Liver (tissue), 9 donors: ENCODE measurements around the gene MAN2A1. TPM values are rescaled to one million over a fixed set of nuclear protein-coding genes. Genes with fewer than 3 reads are reported as not detected.

Experiments
- DNase-seq: peaks from one replicate; pipeline ENCODE4 v3.0.0-alpha.2; 2017; ENCODE audit warnings: low spot score
- H3K27ac ChIP-seq, 2 donors: one replicate each; pipeline ENCODE4 v1.7.0; 2013; ENCODE audit warnings: inconsistent platforms in 2 of 2, low read length in 2 of 2, control low read depth in 1 of 2, low read depth in 1 of 2, mild to moderate bottlenecking in 1 of 2
- H3K27me3 ChIP-seq, 4 donors: one replicate each; pipeline versions ENCODE4 v1.6.1 to v1.7.0; 2013; ENCODE audit warnings: low read length in 3 of 4, inconsistent platforms in 1 of 4, mild to moderate bottlenecking in 1 of 4, moderate library complexity in 1 of 4; ENCODE audit not compliant: control insufficient read depth in 4 of 4, insufficient read depth in 4 of 4
- H3K36me3 ChIP-seq, 4 donors: one replicate each; pipeline versions ENCODE4 v1.6.1 to v1.7.0; 2013; ENCODE audit warnings: low read length in 3 of 4, mild to moderate bottlenecking in 3 of 4, low read depth in 1 of 4, moderate library complexity in 1 of 4; ENCODE audit not compliant: control insufficient read depth in 4 of 4, insufficient read depth in 3 of 4
- H3K4me1 ChIP-seq, 4 donors: one replicate each; pipeline versions ENCODE4 v1.6.1 to v1.7.0; 2013; ENCODE audit warnings: low read length in 3 of 4, mild to moderate bottlenecking in 3 of 4, moderate library complexity in 1 of 4; ENCODE audit not compliant: control insufficient read depth in 4 of 4, insufficient read depth in 4 of 4
- H3K4me3 ChIP-seq, 3 donors: one replicate each; pipeline versions ENCODE4 v1.6.1 to v1.7.0; 2013; ENCODE audit warnings: low read length in 3 of 3, control low read depth in 1 of 3, low read depth in 1 of 3, mild to moderate bottlenecking in 1 of 3
- H3K9ac ChIP-seq, 2 donors: one replicate each; pipeline ENCODE4 v1.7.0; 2013; ENCODE audit warnings: low read length in 2 of 2, mild to moderate bottlenecking in 2 of 2, moderate library complexity in 2 of 2, control low read depth in 1 of 2, low read depth in 1 of 2
- H3K9me3 ChIP-seq, 4 donors: one replicate each; pipeline versions ENCODE4 v1.6.1 to v1.7.0; 2013; ENCODE audit warnings: low read length in 3 of 4; ENCODE audit not compliant: control insufficient read depth in 4 of 4
- ATF3 ChIP-seq: IDR thresholded peaks from 2 replicates; pipeline ENCODE4 v1.6.1; 2016; ENCODE audit warnings: antibody characterized with exemption
- EGR1 ChIP-seq, 2 donors: IDR thresholded peaks; 2 replicates each; pipeline ENCODE4 v1.6.1; 2016 to 2018; ENCODE audit warnings: antibody characterized with exemption in 2 of 2, low read depth in 2 of 2
- FOXA1 ChIP-seq: IDR thresholded peaks from 2 replicates; pipeline ENCODE4 v1.6.1; 2016; ENCODE audit warnings: antibody characterized with exemption
- FOXA2 ChIP-seq: IDR thresholded peaks from 2 replicates; pipeline ENCODE4 v1.6.1; 2016; ENCODE audit warnings: antibody characterized with exemption
- GABPA ChIP-seq, 2 donors: IDR thresholded peaks in 1 of 2; conservative IDR thresholded peaks in 1 of 2; 2 replicates each; pipeline ENCODE4 v1.6.1; 2016; ENCODE audit warnings: antibody characterized with exemption in 2 of 2, mild to moderate bottlenecking in 1 of 2, moderate library complexity in 1 of 2
- HNF4A ChIP-seq, 2 donors: conservative IDR thresholded peaks; 2 replicates each; pipeline ENCODE4 v1.6.1; 2016; ENCODE audit warnings: antibody characterized with exemption in 2 of 2, mild to moderate bottlenecking in 2 of 2
- HNF4G ChIP-seq: IDR thresholded peaks from 2 replicates; pipeline ENCODE4 v1.6.1; 2016; ENCODE audit warnings: antibody characterized with exemption
- JUND ChIP-seq, 2 donors: IDR thresholded peaks; 2 replicates each; pipeline ENCODE4 v1.6.1; 2016; ENCODE audit warnings: antibody characterized with exemption in 2 of 2
- MAX ChIP-seq: IDR thresholded peaks from 2 replicates; pipeline ENCODE4 v1.6.1; 2016; ENCODE audit warnings: antibody characterized with exemption
- NR2F2 ChIP-seq: IDR thresholded peaks from 2 replicates; pipeline ENCODE4 v1.6.1; 2016; ENCODE audit warnings: antibody characterized with exemption
- RAD21 ChIP-seq, 2 donors: IDR thresholded peaks; 2 replicates each; pipeline ENCODE4 v1.6.1; 2016; ENCODE audit warnings: antibody characterized with exemption in 2 of 2, mild to moderate bottlenecking in 2 of 2
- REST ChIP-seq: IDR thresholded peaks from 2 replicates; pipeline ENCODE4 v1.6.1; 2016; ENCODE audit warnings: antibody characterized with exemption, mild to moderate bottlenecking
- RXRA ChIP-seq, 2 donors: IDR thresholded peaks; 2 replicates each; pipeline ENCODE4 v1.6.1; 2017 to 2018; ENCODE audit warnings: antibody characterized with exemption in 2 of 2, mild to moderate bottlenecking in 1 of 2
- SP1 ChIP-seq: IDR thresholded peaks from 2 replicates; pipeline ENCODE4 v1.6.1; 2018; ENCODE audit warnings: antibody characterized with exemption, mild to moderate bottlenecking
- TAF1 ChIP-seq: conservative IDR thresholded peaks from 2 replicates; pipeline ENCODE4 v1.6.1; 2016; ENCODE audit warnings: antibody characterized with exemption, mild to moderate bottlenecking
- YY1 ChIP-seq: IDR thresholded peaks from 2 replicates; pipeline ENCODE4 v1.6.1; 2016; ENCODE audit warnings: antibody characterized with exemption, mild to moderate bottlenecking
- WGBS: extraction: QIAGEN DNeasy Blood & Tissue Kit; methylation state at CpG from one replicate; pipeline ENCODE4 v1.1.7; 2013; 5-methylcytosine and 5-hydroxymethylcytosine counted together
- polyA plus RNA-seq, 2 donors: library from polyadenylated mRNA; stranded (reverse) in 1 of 2; unstranded in 1 of 2; fragments of 200-250 nt in 1 of 2; fragments of >200 nt in 1 of 2; fragmentation: Nextera tagmentation in 1 of 2; extraction: Ambion mirVana in 1 of 2; gene quantifications; one replicate each; pipeline versions ENCODE4 v1.2.1 to v1.2.3, GENCODE V29; 2013 to 2015
- total RNA-seq, 2 donors: library from RNA; depleted of rRNA; stranded (reverse); fragments of >200 nt; gene quantifications; one replicate each; pipeline ENCODE4 v1.2.3, GENCODE V29; 2014
- TF ChIP-seq, protein P1 (sequence below): fragments of 150-350 bp; IDR thresholded peaks from 2 replicates; pipeline ENCODE4 v1.5.1; 2017; ENCODE audit warnings: improper control_type of control experiment, low read depth, low read length; ENCODE audit not compliant: missing input control
- TF ChIP-seq, protein P2 (sequence below): IDR thresholded peaks from 2 replicates; pipeline ENCODE4 v1.6.1; 2016; ENCODE audit warnings: antibody characterized with exemption
- donor health status: healthy.
- donor health status: healthy.
- donor health status: healthy.
- donor health status: healthy.
- donor health status: healthy.

The MAN2A1 gene
- total and polyA plus RNA-seq, 4 donors: 21.4 to 82.8 (median 47.3) TPM

- TF ChIP-seq MAX (no peak), NR2F2 (no peak), REST (no peak), TAF1 (no peak)
Measured at GRCh38 chr5:109659901-109660300, 29.8 kb upstream of the MAN2A1 start (continued).

GRCh38 chr5:109660301-109660700, 29.4 kb upstream of the MAN2A1 start:
- DNase-seq: no peak
- Histone ChIP-seq H3K9me3 (no peaks in the 10 kb centered on the region), H3K4me3 (no peak overlapping the region), H3K27ac (no peak overlapping the region), H3K36me3 (no peaks in the 10 kb centered on the region), H3K27me3 (no peaks in the 10 kb centered on the region), H3K4me1 (peaks cover 0 to 2% (median 0%) of the 10 kb centered on the region in 4 donors), H3K9ac (no peak overlapping the region)
- 87% methylated on average over 5 of the region's 5 CpGs for WGBS
- TF ChIP-seq SP1 (no peak), RXRA (IDR thresholded peaks at IDR 0.05) (no peak), GABPA (IDR thresholded peaks at IDR 0.05 in 1 of 2, conservative IDR thresholded peaks at IDR 0.05 in 1 of 2) (no peak), EGR1 (IDR thresholded peaks at IDR 0.05; ENCODE audit: low read depth in 2 of 2) (no peak), REST (no peak), ATF3 (no peak), YY1 (no peak), FOXA2 (no peak), TAF1 (no peak), MAX (no peak), HNF4G (no peak), JUND (IDR thresholded peaks at IDR 0.05) (no peak), HNF4A (conservative IDR thresholded peaks at IDR 0.05) (no peak), NR2F2 (no peak), FOXA1 (no peak), RAD21 (IDR thresholded peaks at IDR 0.05) (no peak)
- TF ChIP-seq, protein P1, sequence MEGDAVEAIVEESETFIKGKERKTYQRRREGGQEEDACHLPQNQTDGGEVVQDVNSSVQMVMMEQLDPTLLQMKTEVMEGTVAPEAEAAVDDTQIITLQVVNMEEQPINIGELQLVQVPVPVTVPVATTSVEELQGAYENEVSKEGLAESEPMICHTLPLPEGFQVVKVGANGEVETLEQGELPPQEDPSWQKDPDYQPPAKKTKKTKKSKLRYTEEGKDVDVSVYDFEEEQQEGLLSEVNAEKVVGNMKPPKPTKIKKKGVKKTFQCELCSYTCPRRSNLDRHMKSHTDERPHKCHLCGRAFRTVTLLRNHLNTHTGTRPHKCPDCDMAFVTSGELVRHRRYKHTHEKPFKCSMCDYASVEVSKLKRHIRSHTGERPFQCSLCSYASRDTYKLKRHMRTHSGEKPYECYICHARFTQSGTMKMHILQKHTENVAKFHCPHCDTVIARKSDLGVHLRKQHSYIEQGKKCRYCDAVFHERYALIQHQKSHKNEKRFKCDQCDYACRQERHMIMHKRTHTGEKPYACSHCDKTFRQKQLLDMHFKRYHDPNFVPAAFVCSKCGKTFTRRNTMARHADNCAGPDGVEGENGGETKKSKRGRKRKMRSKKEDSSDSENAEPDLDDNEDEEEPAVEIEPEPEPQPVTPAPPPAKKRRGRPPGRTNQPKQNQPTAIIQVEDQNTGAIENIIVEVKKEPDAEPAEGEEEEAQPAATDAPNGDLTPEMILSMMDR: no peak
- TF ChIP-seq, protein P2, sequence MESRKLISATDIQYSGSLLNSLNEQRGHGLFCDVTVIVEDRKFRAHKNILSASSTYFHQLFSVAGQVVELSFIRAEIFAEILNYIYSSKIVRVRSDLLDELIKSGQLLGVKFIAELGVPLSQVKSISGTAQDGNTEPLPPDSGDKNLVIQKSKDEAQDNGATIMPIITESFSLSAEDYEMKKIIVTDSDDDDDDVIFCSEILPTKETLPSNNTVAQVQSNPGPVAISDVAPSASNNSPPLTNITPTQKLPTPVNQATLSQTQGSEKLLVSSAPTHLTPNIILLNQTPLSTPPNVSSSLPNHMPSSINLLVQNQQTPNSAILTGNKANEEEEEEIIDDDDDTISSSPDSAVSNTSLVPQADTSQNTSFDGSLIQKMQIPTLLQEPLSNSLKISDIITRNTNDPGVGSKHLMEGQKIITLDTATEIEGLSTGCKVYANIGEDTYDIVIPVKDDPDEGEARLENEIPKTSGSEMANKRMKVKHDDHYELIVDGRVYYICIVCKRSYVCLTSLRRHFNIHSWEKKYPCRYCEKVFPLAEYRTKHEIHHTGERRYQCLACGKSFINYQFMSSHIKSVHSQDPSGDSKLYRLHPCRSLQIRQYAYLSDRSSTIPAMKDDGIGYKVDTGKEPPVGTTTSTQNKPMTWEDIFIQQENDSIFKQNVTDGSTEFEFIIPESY: no peak
